ENCODE data around the gene RTRAF.

Gene RTRAF

GRCh38 chr14:52043690-52044089 is 54.3 kb downstream of the RTRAF start:
- peaks cover 33 to 66% (median 64%) of the 10 kb centered on the region in 10 experiments for H3K4me1 ChIP-seq
- no peaks in the 10 kb centered on the region for H3K27me3 ChIP-seq
- no peaks in the 10 kb centered on the region for H4K20me1 ChIP-seq
- no peaks in the 10 kb centered on the region for H3K9me3 ChIP-seq (replicated peaks in 1 of 11)
- H3K27ac ChIP-seq, result peak overlapping the region in 5 of 11 experiments; percentile 11 to 70 (median 42); a peak in 7 of 22 replicates
- TF ChIP-seq Cebpa-rat (IDR thresholded peaks at IDR 0.05), result no peak
- peaks cover 0 to 62% (median 35%) of the 10 kb centered on the region in 11 experiments; a peak in 15 of 22 replicates for H3K36me3 ChIP-seq
- H3K4me2 ChIP-seq, result peak overlapping the region; percentile 63 to 86 (median 79)
- peak overlapping the region in 3 of 11 experiments; percentile 12 to 58 (median 49); a peak in 4 of 22 replicates for H3K9ac ChIP-seq
- peak overlapping the region in 1 of 10 experiments; percentile 16; a peak in 1 of 20 replicates for H3K4me3 ChIP-seq

- peak overlapping the region; percentile 54 to 86 (median 78) for H3K4me2 ChIP-seq
- no peaks in the 10 kb centered on the region for H4K20me1 ChIP-seq
- H3K9ac ChIP-seq, result peak overlapping the region in 5 of 11 experiments; percentile 10 to 49 (median 36); a peak in 5 of 22 replicates
- H3K36me3 ChIP-seq, result peaks cover 0 to 49% (median 23%) of the 10 kb centered on the region in 11 experiments; a peak in 15 of 22 replicates
- no peaks in the 10 kb centered on the region for H3K27me3 ChIP-seq
- peak overlapping the region in 7 of 11 experiments; percentile 37 to 82 (median 70); a peak in 15 of 22 replicates for H3K27ac ChIP-seq
- no peak for TF ChIP-seq Cebpa-rat (IDR thresholded peaks at IDR 0.05)
- no peak overlapping the region; a peak in 1 of 20 replicates for H3K4me3 ChIP-seq
- peaks cover 34 to 79% (median 76%) of the 10 kb centered on the region in 10 experiments for H3K4me1 ChIP-seq
- H3K9me3 ChIP-seq (replicated peaks in 1 of 11), result no peaks in the 10 kb centered on the region
Observed at GRCh38 chr14:52044791-52045522, 55.6 kb downstream of the RTRAF start.

GRCh38 chr14:52046376-52046917 is 57.1 kb downstream of the RTRAF start:
- Histone ChIP-seq H3K4me2 (peak overlapping the region in 9 of 11 experiments; percentile 63 to 86 (median 79); a peak in 19 of 22 replicates), H3K27ac (peak overlapping the region in 6 of 11 experiments; percentile 4 to 82 (median 72); a peak in 10 of 22 replicates), H3K4me1 (peaks cover 45 to 94% (median 91%) of the 10 kb centered on the region in 10 experiments), H3K9ac (peak overlapping the region in 3 of 11 experiments; percentile 6 to 60 (median 43); a peak in 4 of 22 replicates), H3K27me3 (no peaks in the 10 kb centered on the region), H4K20me1 (no peaks in the 10 kb centered on the region), H3K36me3 (peaks cover 0 to 44% (median 8%) of the 10 kb centered on the region in 11 experiments; a peak in 15 of 22 replicates), H3K9me3 (replicated peaks in 1 of 11) (no peaks in the 10 kb centered on the region), H3K4me3 (no peak overlapping the region; a peak in 1 of 20 replicates)
- TF ChIP-seq Cebpa-rat (IDR thresholded peaks at IDR 0.05), result no peak

- TF ChIP-seq Cebpa-rat (IDR thresholded peaks at IDR 0.05), result no peak
- Histone ChIP-seq H3K4me1 (peaks cover 45 to 100% (median 100%) of the 10 kb centered on the region in 10 experiments), H3K4me3 (no peak overlapping the region), H3K27ac (peak overlapping the region in 4 of 11 experiments; percentile 70 to 82 (median 77); a peak in 7 of 22 replicates), H3K36me3 (peaks cover 0 to 34% (median 0%) of the 10 kb centered on the region in 11 experiments; a peak in 3 of 22 replicates), H4K20me1 (no peaks in the 10 kb centered on the region), H3K27me3 (no peaks in the 10 kb centered on the region), H3K9me3 (replicated peaks in 1 of 11) (no peaks in the 10 kb centered on the region), H3K9ac (peak overlapping the region in 2 of 11 experiments; percentile 30 to 35; a peak in 3 of 22 replicates), H3K4me2 (peak overlapping the region in 8 of 11 experiments; percentile 63 to 84 (median 78); a peak in 16 of 22 replicates)
Observed at GRCh38 chr14:52048116-52048515, 58.8 kb downstream of the RTRAF start.

- H3K36me3 ChIP-seq, result peaks cover 0 to 37% (median 3%) of the 10 kb centered on the region in 11 experiments; a peak in 8 of 22 replicates
- no peaks in the 10 kb centered on the region for H4K20me1 ChIP-seq
- peak overlapping the region in 9 of 11 experiments; percentile 10 to 84 (median 76); a peak in 17 of 22 replicates for H3K4me2 ChIP-seq
- H3K27ac ChIP-seq, result peak overlapping the region in 6 of 11 experiments; percentile 45 to 82 (median 72); a peak in 11 of 22 replicates
- no peak overlapping the region for H3K4me3 ChIP-seq
- H3K4me1 ChIP-seq, result peaks cover 39 to 100% (median 100%) of the 10 kb centered on the region in 10 experiments
- no peak for TF ChIP-seq Cebpa-rat (IDR thresholded peaks at IDR 0.05)
- no peaks in the 10 kb centered on the region for H3K9me3 ChIP-seq (replicated peaks in 1 of 11)
- no peaks in the 10 kb centered on the region for H3K27me3 ChIP-seq
- peak overlapping the region in 6 of 11 experiments; percentile 2 to 69 (median 54); a peak in 8 of 22 replicates for H3K9ac ChIP-seq
Observed at GRCh38 chr14:52048641-52049204, 59.4 kb downstream of the RTRAF start.

GRCh38 chr14:52049271-52049670 is 59.9 kb downstream of the RTRAF start:
- no peaks in the 10 kb centered on the region for H3K27me3 ChIP-seq
- TF ChIP-seq Cebpa-rat (IDR thresholded peaks at IDR 0.05), result no peak
- no peaks in the 10 kb centered on the region for H4K20me1 ChIP-seq
- H3K36me3 ChIP-seq, result peaks cover 0 to 42% (median 8%) of the 10 kb centered on the region in 11 experiments; a peak in 9 of 22 replicates
- H3K27ac ChIP-seq, result peak overlapping the region in 7 of 11 experiments; percentile 39 to 82 (median 70); a peak in 12 of 22 replicates
- peak overlapping the region in 9 of 11 experiments; percentile 10 to 84 (median 76); a peak in 17 of 22 replicates for H3K4me2 ChIP-seq
- no peaks in the 10 kb centered on the region for H3K9me3 ChIP-seq (replicated peaks in 1 of 11)
- peaks cover 35 to 100% (median 100%) of the 10 kb centered on the region in 10 experiments for H3K4me1 ChIP-seq
- H3K4me3 ChIP-seq, result no peak overlapping the region
- peak overlapping the region in 4 of 11 experiments; percentile 49 to 69 (median 65); a peak in 6 of 22 replicates for H3K9ac ChIP-seq

- Histone ChIP-seq H3K9me3 (replicated peaks in 1 of 11) (no peaks in the 10 kb centered on the region), H3K9ac (peak overlapping the region in 5 of 11 experiments; percentile 19 to 69 (median 64); a peak in 7 of 22 replicates), H3K4me2 (peak overlapping the region in 10 of 11 experiments; percentile 6 to 84 (median 76); a peak in 18 of 22 replicates), H3K27me3 (no peaks in the 10 kb centered on the region), H3K4me1 (peaks cover 28 to 100% (median 99%) of the 10 kb centered on the region in 10 experiments), H3K27ac (peak overlapping the region in 7 of 11 experiments; percentile 21 to 82 (median 70); a peak in 13 of 22 replicates), H3K36me3 (peaks cover 0 to 49% (median 8%) of the 10 kb centered on the region in 11 experiments; a peak in 9 of 22 replicates), H4K20me1 (no peaks in the 10 kb centered on the region), H3K4me3 (no peak overlapping the region)
- peak in 4 of 11 experiments; percentile 29 to 58 (median 42); a peak in 3 of 22 replicates for TF ChIP-seq Cebpa-rat (IDR thresholded peaks at IDR 0.05)
Observed at GRCh38 chr14:52049721-52050588, 60.6 kb downstream of the RTRAF start.

Data from BLaER1 treated with 17β-estradiol and CSF1 and Interleukin-3, amounts not matched to agents 10 nM and 100 nM (cell line).